Spleen (tissue), 11 donors: ENCODE measurements around the gene ZNF385C. TPM values are rescaled to one million over a fixed set of nuclear protein-coding genes. Genes with fewer than 3 reads are reported as not detected.
A peak's percentile ranks its signal among the peaks of the same experiment; 100 is the strongest.

Experiments used
- DNase-seq: peaks from one replicate; pipeline ENCODE4 v3.0.0-alpha.2; 2020
- H3K27ac ChIP-seq, 8 donors: fragments of 200-600 bp; sonication (generic) in 7 of 8; 1 replicate in 4 of 8; 2 replicates in 4 of 8; pipeline versions ENCODE4 v1.5.0 to v1.8.0; 2016 to 2021; ENCODE audit warnings: inconsistent platforms in 4 of 8, mild to moderate bottlenecking in 4 of 8, moderate library complexity in 1 of 8
- H3K27me3 ChIP-seq, 7 donors: fragments of 200-600 bp; sonication (generic) in 6 of 7; replicated peaks in 1 of 7; 1 replicate in 4 of 7; 2 replicates in 3 of 7; pipeline versions ENCODE4 v1.5.0 to v1.8.0; 2016 to 2021; ENCODE audit warnings: inconsistent platforms in 3 of 7, mild to moderate bottlenecking in 1 of 7
- H3K36me3 ChIP-seq, 6 donors: fragments of 200-600 bp; sonication (generic) in 5 of 6; 1 replicate in 4 of 6; 2 replicates in 2 of 6; pipeline versions ENCODE4 v1.5.0 to v1.8.0; 2016 to 2021; ENCODE audit warnings: inconsistent platforms in 2 of 6
- H3K4me1 ChIP-seq, 6 donors: fragments of 200-600 bp; sonication (generic) in 5 of 6; 1 replicate in 3 of 6; 2 replicates in 3 of 6; pipeline versions ENCODE4 v1.5.0 to v1.8.0; 2016 to 2021; ENCODE audit warnings: inconsistent platforms in 3 of 6
- H3K4me3 ChIP-seq, 8 donors: fragments of 200-600 bp; sonication (generic) in 7 of 8; 1 replicate in 4 of 8; 2 replicates in 4 of 8; pipeline versions ENCODE4 v1.5.0 to v1.8.0; 2016 to 2021; ENCODE audit warnings: inconsistent platforms in 4 of 8, mild to moderate bottlenecking in 4 of 8, moderate library complexity in 2 of 8
- H3K9me3 ChIP-seq, 8 donors: fragments of 200-600 bp; sonication (generic) in 7 of 8; 1 replicate in 4 of 8; 2 replicates in 4 of 8; pipeline versions ENCODE4 v1.5.0 to v1.8.0; 2016 to 2021; ENCODE audit warnings: inconsistent platforms in 4 of 8
- CTCF ChIP-seq, 11 experiments: fragments of 200-600 bp in 7 of 11; fragments of 450-650 bp in 4 of 11; sonication (generic) in 4 of 11; IDR thresholded peaks in 8 of 11; conservative IDR thresholded peaks in 3 of 11; 1 replicate in 7 of 11; 2 replicates in 4 of 11; pipeline versions ENCODE4 v1.4.0 to v1.8.0; 2016 to 2021; ENCODE audit warnings: antibody characterized with exemption in 11 of 11, inconsistent platforms in 4 of 11, mild to moderate bottlenecking in 1 of 11
- POLR2A ChIP-seq, 3 donors: fragments of 450-650 bp; IDR thresholded peaks; one replicate each; pipeline ENCODE4 v1.5.1; 2017; ENCODE audit warnings: antibody characterized with exemption in 3 of 3, mild to moderate bottlenecking in 1 of 3
- POLR2AphosphoS5 ChIP-seq, 3 donors: sonication (generic); formaldehyde crosslinking; IDR thresholded peaks; one replicate each; pipeline ENCODE4 v1.5.1; 2017; ENCODE audit warnings: antibody characterized with exemption in 3 of 3
- WGBS, 5 donors: extraction: QIAGEN DNeasy Blood & Tissue Kit in 3 of 5; methylation state at CpG; one replicate each; pipeline versions ENCODE4 v1.1.5 to v1.1.7; 2013 to 2018; 5-methylcytosine and 5-hydroxymethylcytosine counted together
- intact Hi-C: fragments of 100-400 bp; cut with DNase I; formaldehyde crosslinking; loops from one replicate; pipeline ENCODE4 v1.15.0; 2023; ENCODE audit warnings: low total_unique reads
- polyA plus RNA-seq, 3 donors: library from polyadenylated mRNA; stranded (reverse); fragments of 200-250 nt; gene quantifications; one replicate each; pipeline ENCODE4 v1.2.1, GENCODE V29; 2013
- total RNA-seq, 7 donors: library from RNA; depleted of rRNA in 3 of 7; stranded (reverse); fragments of >200 nt in 3 of 7; fragmentation: NEBNext Ultra II Directional in 4 of 7; extraction: Animal tissue kit (Norgen Biotek cat#: 25700) in 4 of 7; gene quantifications; one replicate each; pipeline versions ENCODE4 v1.1.0 to v1.2.1, GENCODE V29; 2016 to 2021
- donor health status: healthy with polysubstance abuse.
- donor health status: DM: no; HTN: no; CAD: no; lungs with moderate emphysema.
- donor health status: DM: no; HTN: no; CAD: no.
- donor health status: Bipolar disorder and iron deficiency.
- donor health status: healthy.
- donor health status: DM: no; HTN: no; CAD: no.
- donor health status: DM: yes; HTN: yes; CAD: no.

ZNF385C gene
- total and polyA plus RNA-seq, 10 donors, result 0.17 to 0.60 (median 0.41) TPM; not detected in 2

GRCh38 chr17:41977991-41978390 lies 120.3 kb downstream of the ZNF385C start:
- 89 to 95% (median 93%) methylated on average over 4 of the region's 4 CpGs for WGBS, 5 donors
- H3K4me3 ChIP-seq, result no peak overlapping the region
- peak overlapping the region in 1 of 8 donors; percentile 38 for H3K27ac ChIP-seq
- TF ChIP-seq POLR2A (IDR thresholded peaks at IDR 0.05), result no peak
- no peak for TF ChIP-seq CTCF (IDR thresholded peaks at IDR 0.05 in 8 of 11, conservative IDR thresholded peaks at IDR 0.05 in 3 of 11)
- H3K27me3 ChIP-seq, result no peaks in the 10 kb centered on the region
- H3K4me1 ChIP-seq, result peaks cover 0 to 40% (median 9%) of the 10 kb centered on the region in 6 donors
- intact Hi-C loops, result no loop called here
- no peaks in the 10 kb centered on the region for H3K9me3 ChIP-seq
- DNase-seq, result peak; percentile 33
- peaks cover 3 to 100% (median 98%) of the 10 kb centered on the region in 6 donors for H3K36me3 ChIP-seq

GRCh38 chr17:41976142-41976768 lies 122.0 kb downstream of the ZNF385C start:
- 64 to 83% (median 72%) methylated on average over 10 to 11 of the region's 11 CpGs for WGBS, 5 donors
- intact Hi-C loops, result no loop called here
- H3K27ac ChIP-seq, result peak overlapping the region in 6 of 8 donors; percentile 15 to 58 (median 50)
- H3K36me3 ChIP-seq, result peaks cover 3 to 100% (median 95%) of the 10 kb centered on the region in 6 donors
- no peaks in the 10 kb centered on the region for H3K27me3 ChIP-seq
- no peaks in the 10 kb centered on the region for H3K9me3 ChIP-seq
- DNase-seq, result peak; percentile 60
- peaks cover 0 to 57% (median 19%) of the 10 kb centered on the region in 6 donors for H3K4me1 ChIP-seq
- TF ChIP-seq POLR2A (IDR thresholded peaks at IDR 0.05) (no peak), POLR2AphosphoS5 (IDR thresholded peaks at IDR 0.05) (peak in 2 of 3 donors; percentile 8 to 57), CTCF (IDR thresholded peaks at IDR 0.05 in 8 of 11, conservative IDR thresholded peaks at IDR 0.05 in 3 of 11) (no peak)
- no peak overlapping the region for H3K4me3 ChIP-seq

Other genes with a start within 250 kb of the ZNF385C start
- gene KLHL11, start 233.1 kb downstream of the ZNF385C start, total RNA-seq, result 10 to 100 TPM; 10.1 to 25.2 (median 12.6) TPM
- 1 to 10 TPM in 1 of 3 donors, under 1 TPM in 2; 0.17 to 1.1 (median 0.20) TPM for gene KLHL11, start 233.1 kb downstream of the ZNF385C start, polyA plus RNA-seq
- 100 to 1,000 TPM in 2 of 7 donors, 10 to 100 TPM in 5; 64.9 to 112 (median 87.6) TPM for gene ACLY, start 179.5 kb downstream of the ZNF385C start, total RNA-seq
- gene ACLY, start 179.5 kb downstream of the ZNF385C start, polyA plus RNA-seq, result 10 to 100 TPM; 17.7 to 28.6 (median 21.6) TPM
- 1 to 10 TPM in 1 of 7 donors, under 1 TPM in 2, not detected in 4; 0.20 to 1.0 (median 0.52) TPM for gene ODAD4, start 167.9 kb downstream of the ZNF385C start, total RNA-seq
- gene ODAD4, start 167.9 kb downstream of the ZNF385C start, polyA plus RNA-seq, result under 1 TPM; 0.22 to 0.35 (median 0.30) TPM
- 10 to 100 TPM; 29.2 to 49.8 (median 44.2) TPM for gene CNP, start 131.7 kb downstream of the ZNF385C start, total RNA-seq
- gene CNP, start 131.7 kb downstream of the ZNF385C start, polyA plus RNA-seq, result 10 to 100 TPM; 22.3 to 41.6 (median 25.9) TPM
- gene DNAJC7, start 81.0 kb downstream of the ZNF385C start, total RNA-seq, result 100 to 1,000 TPM in 1 of 7 donors, 10 to 100 TPM in 6; 60.6 to 108 (median 90.4) TPM
- gene DNAJC7, start 81.0 kb downstream of the ZNF385C start, polyA plus RNA-seq, result 10 to 100 TPM; 68.5 to 75.7 (median 71.6) TPM
- 10 to 100 TPM; 20.7 to 38.8 (median 25.2) TPM for gene NKIRAS2, start 78.4 kb downstream of the ZNF385C start, total RNA-seq
- gene NKIRAS2, start 78.4 kb downstream of the ZNF385C start, polyA plus RNA-seq, result 10 to 100 TPM; 11.3 to 20.3 (median 12.4) TPM
- 1 to 10 TPM in 2 of 7 donors, under 1 TPM in 5; 0.43 to 1.6 (median 0.85) TPM for gene C17orf113, start 47.9 kb downstream of the ZNF385C start, total RNA-seq
- under 1 TPM; 0.35 to 0.51 (median 0.43) TPM for gene C17orf113, start 47.9 kb downstream of the ZNF385C start, polyA plus RNA-seq
- 10 to 100 TPM; 23.0 to 30.9 (median 25.5) TPM for gene DHX58, start 14.2 kb upstream of the ZNF385C start, total RNA-seq
- gene DHX58, start 14.2 kb upstream of the ZNF385C start, polyA plus RNA-seq, result 10 to 100 TPM; 20.9 to 41.2 (median 38.1) TPM
- gene KAT2A, start 22.9 kb upstream of the ZNF385C start, total RNA-seq, result 10 to 100 TPM; 37.8 to 51.5 (median 47.1) TPM
- 100 to 1,000 TPM; 101 to 168 (median 145) TPM for gene KAT2A, start 22.9 kb upstream of the ZNF385C start, polyA plus RNA-seq
- gene HSPB9, start 24.3 kb upstream of the ZNF385C start, total RNA-seq, result under 1 TPM in 1 of 7 donors, not detected in 6; 0.19 TPM
- under 1 TPM; 0.11 to 0.17 (median 0.16) TPM for gene HSPB9, start 24.3 kb upstream of the ZNF385C start, polyA plus RNA-seq
- gene RAB5C, start 56.5 kb upstream of the ZNF385C start, total RNA-seq, result 100 to 1,000 TPM; 120 to 181 (median 148) TPM
- 100 to 1,000 TPM in 1 of 3 donors, 10 to 100 TPM in 2; 70.0 to 152 (median 89.2) TPM for gene RAB5C, start 56.5 kb upstream of the ZNF385C start, polyA plus RNA-seq
- gene KCNH4, start 82.7 kb upstream of the ZNF385C start, total RNA-seq, result under 1 TPM; 0.17 to 0.52 (median 0.26) TPM
- gene KCNH4, start 82.7 kb upstream of the ZNF385C start, polyA plus RNA-seq, result under 1 TPM; 0.14 to 0.32 (median 0.15) TPM
- gene HCRT, start 87.0 kb upstream of the ZNF385C start, total RNA-seq, result not detected
- not detected for gene HCRT, start 87.0 kb upstream of the ZNF385C start, polyA plus RNA-seq
- gene GHDC, start 96.0 kb upstream of the ZNF385C start, total RNA-seq, result 100 to 1,000 TPM in 3 of 7 donors, 10 to 100 TPM in 4; 29.4 to 122 (median 58.0) TPM
- gene GHDC, start 96.0 kb upstream of the ZNF385C start, polyA plus RNA-seq, result 10 to 100 TPM; 22.0 to 33.1 (median 26.1) TPM
- gene STAT5B, start 177.9 kb upstream of the ZNF385C start, total RNA-seq, result 100 to 1,000 TPM in 5 of 7 donors, 10 to 100 TPM in 2; 90.2 to 171 (median 103) TPM
- gene STAT5B, start 177.9 kb upstream of the ZNF385C start, polyA plus RNA-seq, result 10 to 100 TPM; 26.4 to 34.7 (median 26.4) TPM
- 100 to 1,000 TPM in 1 of 7 donors, 10 to 100 TPM in 6; 63.7 to 131 (median 76.5) TPM for gene STAT5A, start 190.0 kb upstream of the ZNF385C start, total RNA-seq
- 10 to 100 TPM; 22.7 to 42.3 (median 28.4) TPM for gene STAT5A, start 190.0 kb upstream of the ZNF385C start, polyA plus RNA-seq